ENCODE data around the gene HDGFL2.
"Not testable (repeated sequence)": the region's sequence is repeated elsewhere in the genome, so short reads cannot be mapped to it uniquely, and the experiment has no call there.

HDGFL2 gene

GRCh38 chr19:4534836-4535658 is 63.0 kb downstream of the HDGFL2 start, which contains the start of gene PLIN5:
TSS of gene PLIN5 (minus strand) at chr19:4535224. CDS start at chr19:4534074, 1,150 bp downstream.
- peak; percentile 15 for DNase-seq (ENCODE audit: low spot score)

- DNase-seq (ENCODE audit: low spot score), result no peak
Observed at GRCh38 chr19:4536798-4537197, 64.7 kb downstream of the HDGFL2 start.

DNA sequence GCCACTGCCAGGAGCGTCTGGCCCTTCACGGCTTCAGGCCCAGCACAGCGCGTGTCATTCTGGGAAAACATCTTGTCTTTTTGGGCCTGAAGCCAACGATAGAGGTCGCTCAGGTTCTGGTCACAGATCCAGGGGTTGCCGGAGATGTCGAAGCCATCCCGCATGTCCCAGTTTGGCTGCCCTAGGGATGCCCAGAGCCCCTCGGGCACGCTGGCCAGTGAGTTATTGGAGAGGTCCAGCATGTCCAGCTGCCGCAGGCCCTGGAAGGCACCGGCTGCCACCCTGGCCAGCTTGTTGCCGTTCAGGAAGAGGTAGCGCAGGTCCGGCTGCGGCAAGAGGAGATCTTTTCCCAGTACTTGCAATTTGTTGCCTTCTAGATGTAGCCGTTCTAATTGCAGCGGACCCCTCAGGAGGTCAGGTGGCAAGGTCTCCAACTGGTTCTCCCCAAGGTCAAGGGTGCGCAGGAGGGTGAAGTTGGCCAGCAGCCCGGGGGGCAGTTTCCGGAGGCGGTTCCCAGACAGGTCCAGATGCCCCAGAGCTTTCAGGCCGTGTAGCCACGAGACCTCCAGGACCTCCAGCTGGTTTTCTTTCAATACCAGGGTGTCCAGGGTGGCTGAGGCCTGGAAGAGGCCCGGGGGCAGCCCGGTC is 66.0 kb downstream of the HDGFL2 start:
- no peak for DNase-seq (ENCODE audit: low spot score)

DNA sequence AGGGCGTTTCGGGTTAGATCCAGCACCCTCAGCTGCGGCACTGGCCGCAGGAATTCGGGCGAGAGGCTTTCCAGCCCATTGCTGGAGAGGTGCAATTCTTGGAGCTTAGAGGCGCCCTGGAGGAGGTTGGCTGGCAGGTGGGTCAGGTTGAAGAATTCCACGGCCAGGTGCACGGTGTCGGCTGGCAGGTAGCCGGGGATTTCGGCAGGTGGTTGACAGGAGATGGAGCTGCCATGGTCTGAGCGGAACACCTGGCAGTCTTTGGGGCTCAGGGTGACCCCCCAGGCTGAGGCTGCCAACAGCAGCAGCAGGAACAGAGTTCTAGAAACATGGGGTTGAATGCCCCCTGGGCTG is 66.5 kb downstream of the HDGFL2 start:
- DNase-seq (ENCODE audit: low spot score), result no peak

DNA sequence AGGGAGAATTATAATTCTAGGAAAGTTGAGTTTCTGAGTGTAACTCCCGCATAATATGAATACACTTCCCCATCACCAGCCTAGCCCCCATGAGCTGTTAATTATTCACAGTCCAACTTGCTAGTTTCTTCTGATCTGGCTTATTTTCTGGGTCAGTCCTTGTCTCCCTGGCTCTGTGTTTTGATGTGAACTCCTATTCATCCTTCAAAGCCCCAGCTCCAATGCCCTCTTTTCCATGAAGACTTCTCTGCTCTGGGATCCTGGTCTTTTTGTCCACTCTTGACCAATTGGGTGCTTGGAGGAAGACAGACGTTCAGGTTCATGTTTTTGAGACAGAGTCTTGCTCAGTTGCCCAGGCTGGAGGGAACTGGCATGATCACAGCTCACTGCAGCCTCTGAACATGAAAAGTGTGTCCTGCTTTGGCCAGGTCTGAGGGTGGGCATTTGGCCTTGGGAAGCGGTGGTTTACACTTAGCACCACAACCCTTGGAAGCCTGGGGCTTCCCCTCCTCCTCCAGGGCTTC is 67.1 kb downstream of the HDGFL2 start:
- DNase-seq (ENCODE audit: low spot score), result no peak

- DNase-seq (ENCODE audit: low spot score), result peak; percentile 35
Observed at GRCh38 chr19:4539693-4540581, 67.8 kb downstream of the HDGFL2 start, which contains the start of gene LRG1. TSS of gene LRG1 (minus strand) at chr19:4540036. CDS start at chr19:4540013, 23 bp downstream.

GRCh38 chr19:4541114-4541805 is 69.2 kb downstream of the HDGFL2 start:
- DNase-seq (ENCODE audit: low spot score), result no peak

DNA sequence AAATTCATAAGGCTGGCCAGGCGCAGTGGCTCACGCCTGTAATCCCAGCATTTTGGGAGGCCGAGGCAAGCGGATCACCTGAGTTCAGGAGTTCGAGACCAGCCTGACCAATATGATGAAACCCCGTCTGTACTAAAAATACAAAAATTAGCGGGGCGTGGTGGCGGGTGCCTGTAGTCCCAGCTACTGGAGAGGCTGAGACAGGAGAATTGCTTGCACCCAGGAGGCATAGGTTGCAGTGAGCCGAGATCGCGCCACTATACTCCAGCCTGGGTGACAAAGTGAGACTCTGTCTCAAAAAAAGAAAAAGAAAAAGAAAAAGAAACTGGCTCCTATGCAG is 69.7 kb downstream of the HDGFL2 start:
- not testable (repeated sequence) for DNase-seq (ENCODE audit: low spot score)

- DNase-seq (ENCODE audit: low spot score), result no peak
Observed at GRCh38 chr19:4542896-4543841, 71.1 kb downstream of the HDGFL2 start.

DNA sequence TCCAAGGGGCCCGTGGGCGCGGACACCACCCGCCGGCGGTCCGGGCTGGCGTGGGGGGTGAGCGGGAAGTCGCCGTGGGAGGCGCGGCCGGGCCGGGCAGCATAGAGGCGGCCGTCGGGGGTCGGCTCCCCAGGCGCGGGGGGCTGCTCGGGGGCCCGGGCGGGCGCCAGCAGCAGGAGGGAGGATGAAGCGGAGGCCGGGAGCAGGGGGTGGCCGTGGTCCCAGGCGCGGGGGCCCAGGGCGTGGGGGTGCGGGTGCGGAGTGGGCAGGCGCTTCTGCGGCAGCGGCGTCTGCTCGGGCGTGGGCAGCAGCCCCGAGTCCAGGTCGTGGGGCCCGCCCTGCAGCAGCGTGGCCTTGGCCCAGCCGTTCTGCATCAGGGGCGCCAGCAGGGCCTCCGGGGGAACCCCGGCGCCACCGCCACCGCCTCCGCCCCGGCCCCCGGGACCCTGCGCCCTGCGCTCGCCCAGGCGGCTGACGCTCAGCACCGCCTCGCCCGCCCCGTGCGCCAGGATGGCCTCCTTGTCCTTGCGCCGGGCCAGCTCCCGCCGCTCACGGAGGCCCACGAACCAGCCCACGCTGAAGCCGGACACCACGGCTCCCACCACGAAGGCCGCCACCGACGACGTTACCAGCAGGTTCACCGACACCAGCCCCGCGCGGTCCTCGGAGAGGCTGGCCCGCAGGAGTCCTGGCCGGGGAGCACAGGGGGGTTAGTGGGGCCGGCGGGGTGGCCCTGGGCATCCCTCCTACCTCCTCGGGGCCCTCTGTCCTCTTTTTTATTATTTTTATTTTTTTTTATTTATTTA is 71.9 kb downstream of the HDGFL2 start:
- DNase-seq (ENCODE audit: low spot score), result no peak

DNA sequence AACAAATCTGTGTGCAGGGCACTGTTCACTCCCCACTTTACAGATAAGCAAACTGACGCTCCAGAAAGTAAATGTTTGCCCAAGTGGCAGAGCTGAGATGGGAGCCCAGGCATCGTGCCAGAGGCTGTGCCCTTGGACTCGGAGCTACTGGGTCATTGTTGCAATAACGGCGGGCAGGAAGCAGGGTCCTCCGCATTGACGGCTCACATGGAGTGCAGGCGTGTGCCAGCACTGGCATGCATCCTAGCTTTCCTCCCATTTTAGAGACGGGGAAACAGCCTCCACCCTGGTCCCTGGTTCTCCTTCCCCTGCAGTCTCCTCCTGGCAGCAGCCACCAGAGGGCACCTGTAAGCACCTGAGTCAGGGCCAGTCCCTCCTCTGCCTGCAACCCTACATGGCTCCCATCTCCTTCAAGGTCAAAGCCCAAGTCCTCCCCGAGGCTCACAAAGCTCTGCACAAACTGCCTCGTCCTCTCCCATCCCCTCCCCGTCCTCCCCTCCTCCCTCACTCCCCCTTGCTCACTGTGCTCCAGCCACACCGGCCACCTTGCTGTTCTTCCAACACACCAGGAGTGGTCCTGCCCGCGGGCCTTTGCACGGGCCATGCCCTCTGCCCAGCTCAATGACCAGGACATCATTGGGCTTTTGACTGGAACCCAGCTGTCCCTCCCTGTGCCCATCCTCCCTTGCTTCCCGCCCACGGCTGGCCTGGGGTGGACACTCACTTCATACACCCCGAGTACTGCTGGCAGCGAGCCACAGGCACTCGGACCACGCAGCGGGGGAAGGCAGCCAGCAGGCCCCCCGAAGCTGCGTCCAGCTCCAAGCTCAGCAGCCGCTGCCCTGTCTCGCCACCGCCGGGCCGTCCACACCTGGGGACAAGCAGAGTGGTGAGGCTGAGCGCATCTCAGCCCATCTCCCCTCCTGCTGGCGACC is 75.5 kb downstream of the HDGFL2 start:
- no peak for DNase-seq (ENCODE audit: low spot score)

GRCh38 chr19:4548238-4548584 is 76.1 kb downstream of the HDGFL2 start:
- no peak for DNase-seq (ENCODE audit: low spot score)

GRCh38 chr19:4550018-4550417 is 77.9 kb downstream of the HDGFL2 start:
- no peak for DNase-seq (ENCODE audit: low spot score)

DNA sequence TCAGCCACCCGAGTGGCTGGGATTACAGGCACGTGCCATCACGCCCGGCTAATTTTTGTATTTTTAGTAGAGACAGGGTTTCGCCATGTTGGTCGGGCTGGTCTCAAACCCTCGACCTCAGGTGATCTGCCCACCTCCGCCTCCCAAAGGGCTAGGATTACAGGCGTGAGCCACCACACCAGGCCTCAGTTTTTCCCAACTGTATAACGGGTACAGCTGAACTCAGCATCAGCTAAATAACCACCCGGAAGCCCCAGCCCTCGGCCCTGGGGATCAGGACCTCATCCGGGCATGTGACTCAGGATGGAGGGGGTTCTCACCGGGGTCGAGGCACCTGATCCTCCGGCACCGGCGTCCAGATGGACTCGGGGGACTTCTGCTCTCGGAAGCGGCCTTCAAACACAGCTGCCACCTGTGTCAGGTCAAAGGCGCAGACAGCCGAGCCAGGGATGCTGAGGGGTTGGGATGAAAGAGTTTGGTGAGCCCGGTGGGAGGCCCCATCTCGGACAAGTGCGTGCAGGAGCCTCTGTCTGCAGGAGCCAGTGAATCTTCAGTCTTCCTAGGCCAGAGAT is 78.5 kb downstream of the HDGFL2 start:
- no peak for DNase-seq (ENCODE audit: low spot score)
